Bronchial smooth muscle cell (primary cell): ENCODE data around the gene AK8. TPM values are rescaled to one million over a fixed set of nuclear protein-coding genes. Genes with fewer than 3 reads are reported as not detected.

Experiments used
- total RNA-seq: library from RNA; depleted of rRNA; stranded (reverse); fragments of >200 nt; gene quantifications from 2 replicates; pipeline ENCODE4 v1.2.1, GENCODE V29; 2014

The AK8 gene
- 0.26 and 0.47 TPM in 2 replicates for total RNA-seq

GRCh38 chr9:132877824-132878694, at the start of gene AK8:
Gene AK8, minus strand, starts transcription at chr9:132878284. Its CDS starts 29 bp downstream, at chr9:132878255.

GRCh38 chr9:132878695-132879456, 792 bp upstream of the AK8 start, which contains the start of gene SPACA9:
Gene SPACA9, plus strand, starts transcription at chr9:132878898. Its CDS starts 5,050 bp downstream, at chr9:132883948.

Other genes with a start within 250 kb of the AK8 start
- 5.8 and 6.6 TPM in 2 replicates for gene DDX31, start 208.3 kb downstream of the AK8 start, total RNA-seq
- 9.0 and 9.3 TPM in 2 replicates for gene GTF3C4, start 207.8 kb downstream of the AK8 start, total RNA-seq
- gene SPACA9, start 614 bp upstream of the AK8 start, total RNA-seq, result 2.7 and 4.9 TPM in 2 replicates
- gene TSC1, start 66.3 kb upstream of the AK8 start, total RNA-seq, result 29.2 and 40.4 TPM in 2 replicates
- gene GFI1B, start 100.4 kb upstream of the AK8 start, total RNA-seq, result not detected in 2 replicates
- 28.7 and 33.3 TPM in 2 replicates for gene GTF3C5, start 152.7 kb upstream of the AK8 start, total RNA-seq
- gene CEL, start 183.7 kb upstream of the AK8 start, total RNA-seq, result 0.32 and 0.34 TPM in 2 replicates
- gene RALGDS, start 243.0 kb upstream of the AK8 start, total RNA-seq, result 20.2 and 20.4 TPM in 2 replicates